MG63 (cell line): ENCODE measurements around the gene ZFR2. TPM values are rescaled to one million over a fixed set of nuclear protein-coding genes. Genes with fewer than 3 reads are reported as not detected.

Experiments used
- DNase-seq: peaks from one replicate; pipeline ENCODE4 v3.0.0-alpha.2; 2020
- H3K27me3 ChIP-seq: fragments of 250-450 bp; sonication (Bioruptor Pico); 2 replicates; pipeline ENCODE4 v1.5.1; 2020; ENCODE audit warnings: mild to moderate bottlenecking, moderate library complexity
- H3K36me3 ChIP-seq: fragments of 250-450 bp; sonication (Bioruptor Pico); 2 replicates; pipeline ENCODE4 v1.5.1; 2020; ENCODE audit warnings: mild to moderate bottlenecking, moderate library complexity
- H3K4me3 ChIP-seq: fragments of 250-450 bp; sonication (Bioruptor Pico); 2 replicates; pipeline ENCODE4 v1.5.1; 2020; ENCODE audit warnings: mild to moderate bottlenecking, moderate library complexity
- H3K9me3 ChIP-seq: fragments of 250-450 bp; sonication (Bioruptor Pico); 2 replicates; pipeline ENCODE4 v1.5.1; 2020; ENCODE audit warnings: mild to moderate bottlenecking, moderate library complexity
- total RNA-seq: library from RNA; depleted of rRNA; stranded (reverse); fragments of >200 nt; shearing (Covaris generic); gene quantifications from 2 replicates; pipeline ENCODE4 v1.2.3, GENCODE V29; 2014; ENCODE audit warnings: low replicate concordance

Gene ZFR2
- total RNA-seq, 1 experiment from 2014 or later = not detected

GRCh38 chr19:3790209-3790734 is 78.6 kb downstream of the ZFR2 start:
- Histone ChIP-seq H3K4me3 (no peak overlapping the region), H3K27me3 (0 out of 2 replicates have a peak, but pooled peaks cover 2% of the 10 kb centered on the region), H3K36me3 (no peaks in the 10 kb centered on the region), H3K9me3 (no peaks in the 10 kb centered on the region)
- DNase-seq = no peak

GRCh38 chr19:3788996-3789778 is 79.7 kb downstream of the ZFR2 start:
- Histone ChIP-seq H3K36me3 (no peaks in the 10 kb centered on the region), H3K4me3 (no peak overlapping the region), H3K9me3 (no peaks in the 10 kb centered on the region), H3K27me3 (0 out of 2 replicates have a peak, but pooled peaks cover 2% of the 10 kb centered on the region)
- DNase-seq = no peak

- DNase-seq = no peak
- H3K27me3 ChIP-seq = 0 out of 2 replicates have a peak, but pooled peaks cover 2% of the 10 kb centered on the region
- H3K9me3 ChIP-seq = peaks cover 3% of the 10 kb centered on the region; the same call in 1 of the 2 replicates
- no peaks in the 10 kb centered on the region for H3K36me3 ChIP-seq
- H3K4me3 ChIP-seq = peak within 1 kb of the TSS; percentile 44
These were observed 82.7 kb downstream of the ZFR2 start, which contains the start of gene MATK for GRCh38 chr19:3785938-3786824. MATK (minus strand) TSS chr19:3786381; CDS start chr19:3785135, 1,246 bp downstream.

- DNase-seq = no peak
- Histone ChIP-seq H3K27me3 (0 out of 2 replicates have a peak, but pooled peaks cover 2% of the 10 kb centered on the region), H3K9me3 (peaks cover 3% of the 10 kb centered on the region; the same call in 1 of the 2 replicates), H3K36me3 (no peaks in the 10 kb centered on the region), H3K4me3 (peak overlapping the region; percentile 44)
These were observed 83.3 kb downstream of the ZFR2 start for GRCh38 chr19:3785451-3785937.

- no peaks in the 10 kb centered on the region for H3K36me3 ChIP-seq
- peak overlapping the region; percentile 44 for H3K4me3 ChIP-seq
- peak; percentile 38 for DNase-seq
- peaks cover 3% of the 10 kb centered on the region; the same call in 1 of the 2 replicates for H3K9me3 ChIP-seq
- H3K27me3 ChIP-seq = 0 out of 2 replicates have a peak, but pooled peaks cover 2% of the 10 kb centered on the region
These were observed 84.0 kb downstream of the ZFR2 start for GRCh38 chr19:3784607-3785450.

GRCh38 chr19:3783660-3784584 is 84.9 kb downstream of the ZFR2 start:
- H3K4me3 ChIP-seq = no peak overlapping the region
- no peaks in the 10 kb centered on the region for H3K36me3 ChIP-seq
- 0 out of 2 replicates have a peak, but pooled peaks cover 2% of the 10 kb centered on the region for H3K27me3 ChIP-seq
- DNase-seq = no peak
- H3K9me3 ChIP-seq = peaks cover 3% of the 10 kb centered on the region; the same call in 1 of the 2 replicates

GRCh38 chr19:3782903-3783302 is 85.9 kb downstream of the ZFR2 start:
- no peak for DNase-seq
- H3K4me3 ChIP-seq = no peak overlapping the region
- H3K9me3 ChIP-seq = peaks cover 3% of the 10 kb centered on the region; the same call in 1 of the 2 replicates
- no peaks in the 10 kb centered on the region for H3K36me3 ChIP-seq
- 0 out of 2 replicates have a peak, but pooled peaks cover 2% of the 10 kb centered on the region for H3K27me3 ChIP-seq

- Histone ChIP-seq H3K36me3 (no peaks in the 10 kb centered on the region), H3K4me3 (no peak overlapping the region), H3K9me3 (peaks cover 3% of the 10 kb centered on the region; the same call in 1 of the 2 replicates), H3K27me3 (0 out of 2 replicates have a peak, but pooled peaks cover 2% of the 10 kb centered on the region)
- DNase-seq = no peak
These were observed 86.5 kb downstream of the ZFR2 start for GRCh38 chr19:3782330-3782729.

- DNase-seq = no peak
- 0 out of 2 replicates have a peak, but pooled peaks cover 2% of the 10 kb centered on the region for H3K27me3 ChIP-seq
- H3K9me3 ChIP-seq = peaks cover 3% of the 10 kb centered on the region; the same call in 1 of the 2 replicates
- H3K36me3 ChIP-seq = no peaks in the 10 kb centered on the region
- H3K4me3 ChIP-seq = no peak overlapping the region
These were observed 87.2 kb downstream of the ZFR2 start for GRCh38 chr19:3781603-3782002.

- Histone ChIP-seq H3K9me3 (peaks cover 3% of the 10 kb centered on the region; the same call in 1 of the 2 replicates), H3K4me3 (no peak overlapping the region), H3K27me3 (0 out of 2 replicates have a peak, but pooled peaks cover 2% of the 10 kb centered on the region), H3K36me3 (no peaks in the 10 kb centered on the region)
- DNase-seq = no peak
These were observed 88.0 kb downstream of the ZFR2 start for GRCh38 chr19:3780786-3781304.

GRCh38 chr19:3778899-3779723 is 89.7 kb downstream of the ZFR2 start:
- Histone ChIP-seq H3K27me3 (no peaks in the 10 kb centered on the region), H3K4me3 (no peak overlapping the region), H3K36me3 (no peaks in the 10 kb centered on the region), H3K9me3 (peaks cover 3% of the 10 kb centered on the region; the same call in 1 of the 2 replicates)
- DNase-seq = no peak

GRCh38 chr19:3778104-3778867 is 90.6 kb downstream of the ZFR2 start:
- DNase-seq = no peak
- Histone ChIP-seq H3K27me3 (no peaks in the 10 kb centered on the region), H3K36me3 (no peaks in the 10 kb centered on the region), H3K9me3 (peaks cover 3% of the 10 kb centered on the region; the same call in 1 of the 2 replicates), H3K4me3 (no peak overlapping the region)

GRCh38 chr19:3776479-3777040 is 92.3 kb downstream of the ZFR2 start:
- DNase-seq = no peak
- peaks cover 2% of the 10 kb centered on the region; the same call in 1 of the 2 replicates for H3K9me3 ChIP-seq
- no peak overlapping the region for H3K4me3 ChIP-seq
- no peaks in the 10 kb centered on the region for H3K36me3 ChIP-seq
- no peaks in the 10 kb centered on the region for H3K27me3 ChIP-seq
